ENCODE data around the gene HOXA6.
A peak's percentile ranks its signal among the peaks of the same experiment; 100 is the strongest.

The HOXA6 gene

DNA sequence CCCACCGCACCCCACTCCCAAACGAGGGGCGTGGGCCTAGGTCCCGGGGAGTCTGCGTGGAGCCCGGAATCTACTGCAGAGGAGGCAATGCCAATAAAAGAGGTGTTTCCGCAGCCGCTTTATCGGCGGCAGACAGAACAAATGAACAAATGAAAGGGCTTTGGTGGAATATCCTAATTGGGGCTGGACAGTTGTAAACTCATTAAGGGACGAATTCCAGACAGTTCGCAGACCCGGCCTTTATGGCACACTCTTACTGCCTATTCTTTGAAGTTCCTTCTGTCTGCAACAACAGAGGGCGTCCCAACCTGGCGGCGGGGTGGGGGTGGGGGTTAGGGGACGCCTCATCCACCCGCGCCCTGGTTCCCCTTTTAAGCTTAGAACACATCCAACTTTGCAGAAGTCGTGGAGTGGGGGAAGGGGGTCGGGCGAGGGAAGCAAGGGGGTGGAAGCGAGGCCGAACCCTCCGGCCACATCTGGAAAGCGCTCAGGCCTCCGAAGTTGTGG is 13.7 kb upstream of the HOXA6 start:
- no peak for DNase-seq

GRCh38 chr7:27160546-27161213 is 13.1 kb upstream of the HOXA6 start:
- DNase-seq: peak; percentile 86

GRCh38 chr7:27160145-27160545 is 12.6 kb upstream of the HOXA6 start:
- DNase-seq: peak; percentile 41

DNA sequence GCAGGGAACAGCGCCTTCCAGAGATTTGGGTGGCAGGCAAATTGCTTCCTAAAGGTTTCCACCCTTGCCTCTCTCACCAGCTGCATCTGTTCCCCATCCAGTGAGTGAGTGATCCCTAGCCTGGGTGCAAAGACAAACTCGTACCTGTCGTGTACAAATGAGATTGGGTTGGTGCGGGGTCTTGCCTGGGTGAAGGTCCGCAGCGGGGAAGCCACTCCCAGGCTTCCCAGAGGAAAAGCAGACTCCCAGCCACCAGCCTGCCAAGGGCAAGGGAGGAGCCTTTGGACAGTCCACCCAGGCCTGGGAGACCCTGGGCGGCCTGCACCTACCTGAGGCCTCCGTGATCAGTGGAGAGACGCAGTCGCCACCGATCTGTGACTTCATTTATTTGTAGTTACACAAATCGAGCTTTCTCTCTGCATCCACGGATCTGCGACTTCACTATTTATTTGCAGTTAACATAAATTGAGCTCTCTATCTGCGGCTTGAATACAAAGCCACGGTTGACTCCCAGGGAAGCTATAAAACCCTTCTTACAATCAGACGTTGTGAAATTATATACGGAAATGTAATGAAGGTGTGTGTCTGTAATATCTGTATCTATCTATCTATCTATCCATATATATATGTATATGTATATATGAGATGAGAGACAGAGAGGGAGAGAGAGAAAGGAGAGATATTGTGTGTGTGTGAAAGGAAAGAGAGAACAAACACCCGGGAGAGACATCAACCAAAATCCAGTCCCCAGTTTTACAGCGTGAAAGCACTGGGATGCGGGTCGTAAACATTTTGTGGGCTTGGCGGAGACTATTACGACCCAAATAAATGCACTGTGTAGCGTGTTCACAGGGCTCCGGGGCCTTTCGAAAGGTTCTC is 11.9 kb upstream of the HOXA6 start:
- no peak for DNase-seq

DNA sequence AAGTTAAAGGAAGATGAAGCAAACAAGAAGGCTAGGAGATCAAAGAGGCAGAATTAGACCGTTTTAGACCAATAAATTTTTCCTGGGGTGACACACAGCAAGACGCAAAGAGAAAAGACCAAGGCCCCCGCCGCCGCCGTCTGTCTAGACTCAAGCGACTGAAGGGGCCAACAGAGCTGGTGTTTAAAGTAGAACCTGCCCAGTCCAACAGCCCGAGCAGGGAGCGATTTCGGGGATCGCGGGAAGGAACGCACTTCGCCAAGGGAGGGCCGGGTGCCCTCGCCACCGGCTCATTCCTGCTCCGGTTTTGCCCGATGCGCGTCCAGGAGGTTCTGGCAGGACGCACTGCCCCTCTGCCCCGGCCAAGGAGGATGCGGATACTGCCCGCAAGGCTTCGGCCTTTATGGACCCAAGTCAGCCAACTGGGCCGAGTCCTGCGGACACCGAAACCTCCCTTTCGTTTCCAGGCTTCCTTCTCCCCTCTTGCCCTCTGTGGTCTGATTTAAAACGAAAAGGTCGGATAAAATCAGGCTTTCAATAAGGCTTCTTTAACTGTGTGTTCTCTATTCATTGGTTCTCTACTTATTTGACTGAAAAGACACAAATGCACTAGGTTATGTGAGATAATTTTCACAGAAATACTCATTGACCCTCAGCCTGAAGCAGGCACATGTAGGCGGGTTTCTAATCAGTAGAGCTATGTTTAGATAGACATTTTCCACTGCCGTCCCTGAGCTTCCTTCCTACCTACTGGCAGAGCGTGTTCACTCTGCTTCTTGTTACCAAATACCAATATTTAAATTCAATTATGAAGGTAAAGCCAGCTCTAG is 11.1 kb upstream of the HOXA6 start:
- no peak for DNase-seq

GRCh38 chr7:27157702-27158431 is 10.3 kb upstream of the HOXA6 start:
- peak; percentile 30 for DNase-seq

DNA sequence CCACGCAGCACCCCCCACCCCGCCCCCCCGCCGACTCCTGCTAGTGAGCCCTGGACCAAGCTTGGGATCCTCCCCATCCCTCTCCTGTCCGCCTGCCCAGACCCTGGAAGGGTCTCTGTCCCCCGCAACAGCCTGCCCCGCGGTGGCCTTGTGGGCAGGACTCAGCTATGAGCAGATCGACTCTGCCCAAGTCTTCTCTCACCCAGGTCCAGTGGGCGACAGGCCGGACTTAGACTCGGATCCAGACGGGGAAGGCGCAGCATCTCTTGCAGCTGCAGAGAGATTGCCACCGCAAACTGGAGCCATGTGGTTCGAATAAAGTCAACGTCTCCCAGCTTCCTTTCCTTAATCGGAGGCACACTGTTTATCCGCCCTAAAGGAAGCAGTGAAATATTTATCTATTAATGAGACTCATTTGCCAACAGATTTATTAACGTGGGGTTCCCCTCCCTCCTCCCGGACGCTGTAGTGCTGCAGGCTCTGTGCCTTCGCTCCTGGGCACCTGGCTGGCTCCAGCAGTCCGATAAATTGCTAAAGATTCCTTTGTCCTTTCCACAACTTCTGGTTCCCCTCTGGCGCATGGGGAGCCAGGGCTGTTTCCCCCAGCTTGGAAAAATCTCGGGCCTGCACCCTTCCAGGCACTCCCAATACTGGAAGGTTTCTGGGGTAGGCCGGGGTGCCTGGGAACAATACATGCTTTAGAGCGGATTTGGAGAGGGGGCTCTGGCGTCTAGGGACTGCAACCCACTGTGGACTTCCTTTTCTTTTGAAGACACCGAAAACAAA is 9.5 kb upstream of the HOXA6 start:
- DNase-seq: peak; percentile 30

GRCh38 chr7:27156508-27156898 is 8.9 kb upstream of the HOXA6 start, which contains the start of gene HOXA7:
Gene HOXA7 (minus strand): TSS chr7:27156675. CDS start chr7:27156545, 130 bp downstream.
- peak; percentile 32 for DNase-seq

DNA sequence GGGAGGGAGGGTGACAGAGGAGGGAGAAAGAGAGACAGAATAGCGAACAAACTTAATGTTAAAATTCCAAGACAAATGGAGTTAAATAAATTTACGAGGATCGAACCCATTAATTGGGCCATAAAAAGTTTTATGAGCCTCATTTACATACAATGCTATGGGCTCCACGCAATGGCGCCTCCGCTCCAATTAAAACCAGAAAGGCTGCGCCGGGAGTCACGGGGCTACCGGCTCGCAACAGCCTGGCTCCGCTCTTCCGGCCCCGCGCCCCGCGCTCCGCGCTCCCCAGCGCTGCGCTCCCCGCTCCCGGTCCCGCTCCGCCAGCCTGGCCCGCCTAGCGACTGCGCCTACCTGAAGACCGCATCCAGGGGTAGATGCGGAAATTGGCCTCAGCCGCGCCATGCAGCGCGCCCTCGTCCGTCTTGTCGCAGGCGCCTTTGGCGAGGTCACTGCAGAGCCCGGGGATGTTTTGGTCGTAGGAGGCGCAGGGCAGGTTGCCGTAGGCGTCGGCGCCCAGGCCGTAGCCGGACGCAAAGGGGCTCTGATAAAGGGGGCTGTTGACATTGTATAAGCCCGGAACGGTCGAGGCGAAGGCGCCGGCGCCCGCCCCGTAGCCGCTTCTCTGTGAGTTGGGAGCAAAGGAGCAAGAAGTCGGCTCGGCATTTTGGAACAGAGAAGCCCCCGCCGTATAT is 8.4 kb upstream of the HOXA6 start:
- peak; percentile 35 for DNase-seq

DNA sequence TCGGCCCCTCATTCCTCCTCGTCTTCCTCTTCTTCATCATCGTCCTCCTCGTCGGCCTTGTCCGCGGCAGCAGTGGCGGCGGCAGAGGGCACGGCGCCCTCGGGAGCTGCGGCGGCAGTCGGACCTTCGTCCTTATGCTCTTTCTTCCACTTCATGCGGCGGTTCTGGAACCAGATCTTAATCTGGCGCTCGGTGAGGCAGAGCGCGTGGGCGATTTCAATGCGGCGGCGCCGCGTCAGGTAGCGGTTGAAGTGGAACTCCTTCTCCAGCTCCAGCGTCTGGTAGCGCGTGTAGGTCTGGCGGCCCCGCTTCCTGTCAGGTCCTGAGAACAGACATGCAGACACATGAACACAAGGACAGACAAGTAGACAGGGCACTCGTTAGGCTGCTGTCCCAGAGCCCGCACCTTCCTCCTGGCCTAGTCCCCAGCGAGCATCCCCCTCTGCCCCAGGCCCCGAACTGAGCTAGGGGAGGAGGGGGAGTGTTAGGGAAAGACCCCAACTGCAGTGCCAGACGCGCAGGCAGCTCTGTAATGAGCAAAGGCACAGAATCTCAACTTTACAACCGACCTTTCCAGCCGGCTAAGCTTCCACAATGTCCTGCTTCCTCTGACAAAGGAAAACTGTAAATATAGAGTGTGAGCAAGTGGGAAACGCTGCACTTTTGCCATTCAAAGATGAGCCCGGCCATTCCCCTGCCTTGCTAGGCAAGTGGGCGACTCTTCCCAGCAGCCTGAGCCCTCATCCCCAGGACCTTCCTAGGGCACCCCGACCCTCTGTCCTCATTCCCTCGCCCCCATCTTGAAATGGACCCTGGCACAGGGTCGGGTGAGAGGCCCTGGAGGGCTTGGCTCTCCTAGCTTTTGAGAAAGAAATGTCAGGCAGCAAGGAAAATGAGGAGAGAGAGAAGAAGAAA is 7.6 kb upstream of the HOXA6 start:
- DNase-seq: peak; percentile 40

GRCh38 chr7:27154369-27154768 is 6.8 kb upstream of the HOXA6 start:
- no peak for DNase-seq

GRCh38 chr7:27153526-27153925 is 6.0 kb upstream of the HOXA6 start:
- no peak for DNase-seq

DNA sequence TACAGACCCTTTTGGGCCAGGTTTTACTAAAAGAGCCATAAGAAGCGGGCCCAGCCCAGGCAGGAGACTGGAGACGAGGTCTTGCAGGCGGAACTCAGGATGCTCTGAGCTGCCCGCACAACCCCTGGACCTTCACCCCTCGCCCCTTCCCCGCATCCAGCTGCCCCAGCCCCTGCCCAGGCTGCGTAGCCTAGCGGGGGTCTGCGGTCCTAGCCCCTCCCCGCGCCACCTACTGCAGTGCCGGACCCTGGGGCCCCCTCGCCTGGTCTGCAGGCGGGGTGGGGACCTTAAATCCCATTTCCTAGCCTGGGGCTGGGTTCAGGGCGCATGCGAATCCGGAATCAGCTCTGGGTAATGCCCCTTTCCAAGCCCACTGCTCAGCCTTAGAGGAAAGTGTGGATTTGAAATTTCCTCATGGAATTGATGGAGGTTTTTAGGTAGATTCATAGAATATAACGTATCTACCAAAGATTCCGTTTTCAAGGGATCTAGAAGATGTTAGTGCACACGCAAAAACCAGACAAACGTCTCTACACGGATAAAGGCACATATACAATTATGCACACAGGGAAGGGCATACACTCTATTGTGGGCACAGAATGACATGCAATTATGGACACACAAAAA is 5.4 kb upstream of the HOXA6 start:
- DNase-seq: no peak

DNA sequence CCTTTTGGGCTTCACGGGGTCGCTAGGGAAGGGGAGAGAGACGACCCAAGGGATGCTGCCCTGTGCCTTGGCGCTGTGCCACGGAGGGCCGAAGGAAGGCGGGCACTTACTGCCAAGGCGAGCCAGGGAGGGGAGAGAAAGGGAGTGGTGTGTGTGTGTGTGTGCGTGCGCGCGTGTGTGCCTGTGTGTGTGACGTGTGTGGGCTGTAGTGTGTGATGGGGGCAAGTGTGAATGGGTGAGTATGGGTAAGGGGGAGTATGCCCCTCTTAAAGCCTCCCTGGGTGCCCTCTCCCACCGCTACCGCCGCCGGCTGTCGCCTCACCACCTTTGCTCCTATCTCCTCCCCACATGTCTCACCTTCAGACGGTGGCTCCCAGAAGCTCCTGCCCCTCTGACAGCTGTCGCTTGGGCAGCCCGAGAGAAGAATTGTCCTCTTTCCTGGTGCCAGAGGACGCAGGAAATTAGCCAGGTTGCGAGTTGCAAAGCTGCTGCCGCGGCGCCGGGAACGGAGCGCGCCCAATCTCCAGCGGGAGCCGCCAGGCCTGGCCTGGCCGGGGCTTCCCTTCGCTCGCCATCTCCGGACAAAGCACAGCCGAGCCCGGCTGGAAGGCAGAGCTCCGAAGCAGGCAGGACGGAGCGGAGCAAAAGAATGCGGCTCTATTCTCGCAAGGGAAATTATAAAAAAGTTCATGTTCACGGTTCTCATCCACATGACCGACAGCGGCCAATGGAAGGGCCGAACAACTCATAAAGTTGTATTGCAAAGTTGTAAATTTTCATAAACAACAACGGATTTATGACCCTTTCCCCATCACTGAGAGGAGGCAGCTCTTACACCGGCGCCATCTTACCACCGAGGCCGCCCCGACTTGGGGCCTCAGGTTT is 4.6 kb upstream of the HOXA6 start, which contains the start of gene HOXA3:
Gene HOXA3, minus strand, starts transcription at position 653 of the 885 bp plus-strand sequence. CDS start 41,943 bp downstream, outside the sequence.
- no peak for DNase-seq

GRCh38 chr7:27151341-27151930 is 3.9 kb upstream of the HOXA6 start:
- peak; percentile 31 for DNase-seq

GRCh38 chr7:27150568-27151340 is 3.2 kb upstream of the HOXA6 start:
- DNase-seq: peak; percentile 72

All from activated CD4-positive, CD25-positive, alpha-beta regulatory T cell treated with anti-CD3 and anti-CD28 coated beads, Interleukin-2, amount 50 U/mL, for 72 hours (primary cell).